Dendritic cell treated with granulocyte-macrophage colony-stimulating factor and Interleukin-4, amounts not matched to agents 40 ng/mL and 50 ng/mL, for 4 days (primary cell): ENCODE data around the gene LIM2.
"Not testable (repeated sequence)": the region's sequence is repeated elsewhere in the genome, so short reads cannot be mapped to it uniquely, and the experiment has no call there.

ENCODE experiments used
- H3K27ac Mint-ChIP-seq: one replicate; pipeline ENCODE4 v1.8.0; 2022; ENCODE audit warnings: mild to moderate bottlenecking, mixed read lengths
- H3K27me3 Mint-ChIP-seq: one replicate; pipeline ENCODE4 v1.8.0; 2022; ENCODE audit warnings: mild to moderate bottlenecking, mixed read lengths
- H3K36me3 Mint-ChIP-seq: one replicate; pipeline ENCODE4 v1.8.0; 2022; ENCODE audit warnings: low read depth, mixed read lengths
- H3K4me1 Mint-ChIP-seq: one replicate; pipeline ENCODE4 v1.8.0; 2022; ENCODE audit warnings: low read depth, mixed read lengths
- H3K4me3 Mint-ChIP-seq: one replicate; pipeline ENCODE4 v1.8.0; 2022; ENCODE audit warnings: mild to moderate bottlenecking, moderate library complexity, mixed read lengths
- H3K9me3 Mint-ChIP-seq: one replicate; pipeline ENCODE4 v1.8.0; 2022; ENCODE audit warnings: mixed read lengths
- intact Hi-C: fragments of 100-400 bp; cut with micrococcal nuclease; formaldehyde crosslinking; loops from one replicate; pipeline ENCODE4 v1.15.0; 2022

LIM2 gene, protein sequence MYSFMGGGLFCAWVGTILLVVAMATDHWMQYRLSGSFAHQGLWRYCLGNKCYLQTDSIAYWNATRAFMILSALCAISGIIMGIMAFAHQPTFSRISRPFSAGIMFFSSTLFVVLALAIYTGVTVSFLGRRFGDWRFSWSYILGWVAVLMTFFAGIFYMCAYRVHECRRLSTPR

GRCh38 chr19:51387924-51388389, at the start of gene LIM2:
Gene LIM2, minus strand, starts transcription at chr19:51387974. Its CDS starts 531 bp downstream, at chr19:51387443.
- no peaks in the 10 kb centered on the region for H3K9me3 Mint-ChIP-seq
- peak within 1 kb of the TSS; percentile 18 for H3K27ac Mint-ChIP-seq
- intact Hi-C loops = no loop called here
- no peaks in the 10 kb centered on the region for H3K27me3 Mint-ChIP-seq
- peaks cover 21% of the 10 kb centered on the region for H3K4me1 Mint-ChIP-seq
- H3K4me3 Mint-ChIP-seq = no peak within 1 kb of the TSS
- H3K36me3 Mint-ChIP-seq = no peaks in the 10 kb centered on the region

GRCh38 chr19:51434456-51434855, 46.7 kb upstream of the LIM2 start:
- H3K9me3 Mint-ChIP-seq = no peaks in the 10 kb centered on the region
- intact Hi-C loops = no loop called here
- peaks cover 3% of the 10 kb centered on the region for H3K27me3 Mint-ChIP-seq
- no peaks in the 10 kb centered on the region for H3K36me3 Mint-ChIP-seq
- H3K4me3 Mint-ChIP-seq = no peak overlapping the region
- H3K27ac Mint-ChIP-seq = no peak overlapping the region
- H3K4me1 Mint-ChIP-seq = peaks cover 52% of the 10 kb centered on the region

- intact Hi-C loops = no loop called here
- H3K9me3 Mint-ChIP-seq = no peaks in the 10 kb centered on the region
- H3K27me3 Mint-ChIP-seq = peaks cover 3% of the 10 kb centered on the region
- H3K4me1 Mint-ChIP-seq = peaks cover 46% of the 10 kb centered on the region
- no peak overlapping the region for H3K27ac Mint-ChIP-seq
- no peak overlapping the region for H3K4me3 Mint-ChIP-seq
- H3K36me3 Mint-ChIP-seq = no peaks in the 10 kb centered on the region
These were observed 45.3 kb upstream of the LIM2 start for GRCh38 chr19:51433043-51433442.

- Mint-ChIP-seq H3K4me1 (peaks cover 59% of the 10 kb centered on the region), H3K36me3 (no peaks in the 10 kb centered on the region), H3K4me3 (no peak overlapping the region), H3K27ac (no peak overlapping the region), H3K27me3 (peaks cover 1% of the 10 kb centered on the region), H3K9me3 (no peaks in the 10 kb centered on the region)
- intact Hi-C loops = no loop called here
These were observed 43.4 kb upstream of the LIM2 start for GRCh38 chr19:51431124-51431523.

GRCh38 chr19:51430221-51430620, 42.4 kb upstream of the LIM2 start:
- Mint-ChIP-seq H3K4me1 (peaks cover 64% of the 10 kb centered on the region), H3K9me3 (no peaks in the 10 kb centered on the region), H3K4me3 (no peak overlapping the region), H3K36me3 (no peaks in the 10 kb centered on the region), H3K27ac (no peak overlapping the region), H3K27me3 (no peaks in the 10 kb centered on the region)
- intact Hi-C loops = no loop called here

DNA sequence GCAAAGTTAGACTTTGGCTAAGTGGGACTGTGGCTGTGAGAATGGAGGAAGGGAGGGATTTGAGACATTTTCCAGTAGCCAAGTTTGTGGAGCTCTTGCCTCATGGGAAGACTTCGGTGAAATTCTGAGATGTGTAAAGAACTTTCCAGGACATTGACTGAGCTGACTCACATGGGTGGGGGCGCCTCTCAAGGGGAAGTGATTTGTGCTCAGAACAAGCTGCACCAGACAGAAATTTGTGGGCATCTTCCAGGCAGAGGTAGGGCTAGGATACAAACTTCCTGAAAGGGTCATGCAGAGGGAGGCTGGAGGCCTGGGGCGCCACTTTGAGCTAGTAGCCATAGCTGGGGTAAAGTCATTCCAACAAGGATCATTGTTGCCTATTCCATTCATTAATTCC, 39.4 kb upstream of the LIM2 start:
- Mint-ChIP-seq H3K27me3 (peaks cover 4% of the 10 kb centered on the region), H3K4me3 (no peak overlapping the region), H3K36me3 (no peaks in the 10 kb centered on the region), H3K27ac (peak overlapping the region; percentile 12), H3K4me1 (peaks cover 49% of the 10 kb centered on the region), H3K9me3 (no peaks in the 10 kb centered on the region)
- intact Hi-C loops = no loop called here

- Mint-ChIP-seq H3K9me3 (no peaks in the 10 kb centered on the region), H3K36me3 (no peaks in the 10 kb centered on the region), H3K27ac (no peak overlapping the region), H3K4me3 (no peak overlapping the region), H3K4me1 (peaks cover 56% of the 10 kb centered on the region), H3K27me3 (peaks cover 16% of the 10 kb centered on the region)
- intact Hi-C loops = loop anchor here (2.0 to 5.0 kb wide), 2 partner anchors 17 to 230 kb away; no protein-coding TSS in a partner anchor
These were observed 34.3 kb upstream of the LIM2 start for GRCh38 chr19:51422053-51422448.

- Mint-ChIP-seq H3K36me3 (no peaks in the 10 kb centered on the region), H3K4me1 (peaks cover 56% of the 10 kb centered on the region), H3K9me3 (no peaks in the 10 kb centered on the region), H3K27ac (no peak overlapping the region), H3K4me3 (no peak overlapping the region), H3K27me3 (peaks cover 16% of the 10 kb centered on the region)
- intact Hi-C loops = loop anchor here (2.0 to 5.0 kb wide), 2 partner anchors 17 to 231 kb away; no protein-coding TSS in a partner anchor
These were observed 33.7 kb upstream of the LIM2 start for GRCh38 chr19:51421229-51422052.

DNA sequence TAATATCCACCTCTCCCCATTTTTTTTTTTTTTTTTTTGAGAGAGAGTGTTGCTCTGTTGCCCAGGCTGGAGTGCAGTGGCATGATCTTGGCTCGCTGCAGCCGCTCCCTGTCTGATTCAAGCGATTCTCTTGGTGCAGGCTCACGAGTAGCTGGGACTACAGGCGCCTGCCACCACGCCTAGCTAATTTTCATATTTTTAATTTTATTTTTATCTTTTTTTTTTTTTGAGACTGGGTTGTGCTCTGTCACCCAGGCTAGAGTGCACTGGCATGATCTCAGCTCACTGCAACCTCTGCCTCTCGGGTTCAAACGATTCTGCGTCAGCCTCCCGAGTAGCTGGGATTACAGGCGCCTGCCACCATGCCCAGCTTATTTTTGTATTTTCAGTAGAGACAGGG, 32.7 kb upstream of the LIM2 start:
- Mint-ChIP-seq H3K4me1 (peaks cover 57% of the 10 kb centered on the region), H3K27me3 (peaks cover 16% of the 10 kb centered on the region)
- H3K9me3 Mint-ChIP-seq, H3K4me3 Mint-ChIP-seq, H3K27ac Mint-ChIP-seq, H3K36me3 Mint-ChIP-seq: not testable (repeated sequence)
- intact Hi-C loops = loop anchor here (5.0 kb wide), 1 partner anchor 232 kb away; no protein-coding TSS in a partner anchor

- peaks cover 16% of the 10 kb centered on the region for H3K27me3 Mint-ChIP-seq
- peaks cover 63% of the 10 kb centered on the region for H3K4me1 Mint-ChIP-seq
- peak overlapping the region; percentile 74 for H3K27ac Mint-ChIP-seq
- H3K9me3 Mint-ChIP-seq = no peaks in the 10 kb centered on the region
- peaks cover 15% of the 10 kb centered on the region for H3K36me3 Mint-ChIP-seq
- H3K4me3 Mint-ChIP-seq = no peak overlapping the region
- intact Hi-C loops = no loop called here
These were observed 30.9 kb upstream of the LIM2 start for GRCh38 chr19:51418707-51419106.

GRCh38 chr19:51417810-51418157, 30.0 kb upstream of the LIM2 start:
- H3K27ac Mint-ChIP-seq = peak overlapping the region; percentile 92
- peaks cover 12% of the 10 kb centered on the region for H3K27me3 Mint-ChIP-seq
- peaks cover 63% of the 10 kb centered on the region for H3K4me1 Mint-ChIP-seq
- H3K9me3 Mint-ChIP-seq = no peaks in the 10 kb centered on the region
- peaks cover 23% of the 10 kb centered on the region for H3K36me3 Mint-ChIP-seq
- peak overlapping the region; percentile 66 for H3K4me3 Mint-ChIP-seq
- intact Hi-C loops = no loop called here

- peak within 1 kb of the TSS; percentile 66 for H3K4me3 Mint-ChIP-seq
- intact Hi-C loops = no loop called here
- H3K27me3 Mint-ChIP-seq = peaks cover 12% of the 10 kb centered on the region
- H3K27ac Mint-ChIP-seq = peak within 1 kb of the TSS; percentile 92
- peaks cover 28% of the 10 kb centered on the region for H3K36me3 Mint-ChIP-seq
- H3K9me3 Mint-ChIP-seq = no peaks in the 10 kb centered on the region
- H3K4me1 Mint-ChIP-seq = peaks cover 63% of the 10 kb centered on the region
These were observed 29.5 kb upstream of the LIM2 start, which contains the start of gene SIGLEC10 for GRCh38 chr19:51417107-51417809. Gene SIGLEC10, minus strand, starts transcription at chr19:51417642. Its CDS starts 61 bp downstream, at chr19:51417581.

DNA sequence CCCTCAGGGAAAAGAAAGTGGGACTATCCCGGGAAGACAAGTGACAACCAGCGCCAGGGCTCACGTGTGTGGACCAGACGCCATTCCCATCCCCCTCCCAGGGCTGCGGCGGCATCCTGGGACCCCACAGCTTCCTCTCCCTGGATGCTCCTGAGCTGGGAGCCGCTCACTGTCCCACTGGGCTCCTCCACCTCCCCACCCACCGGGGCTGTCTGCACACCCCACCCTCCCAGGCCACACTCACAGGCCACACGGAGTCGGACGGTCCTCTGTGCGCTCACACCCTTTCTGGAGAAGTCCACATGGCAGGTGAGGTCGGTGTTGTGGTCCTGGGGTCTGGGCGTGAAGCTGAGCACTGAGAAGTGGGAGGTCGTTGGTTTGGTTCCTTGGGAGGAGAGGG, 28.6 kb upstream of the LIM2 start:
- Mint-ChIP-seq H3K4me1 (peaks cover 55% of the 10 kb centered on the region), H3K36me3 (peaks cover 33% of the 10 kb centered on the region), H3K27ac (peak overlapping the region; percentile 92)
- H3K9me3 Mint-ChIP-seq, H3K27me3 Mint-ChIP-seq, H3K4me3 Mint-ChIP-seq, intact Hi-C loops: not testable (repeated sequence)

DNA sequence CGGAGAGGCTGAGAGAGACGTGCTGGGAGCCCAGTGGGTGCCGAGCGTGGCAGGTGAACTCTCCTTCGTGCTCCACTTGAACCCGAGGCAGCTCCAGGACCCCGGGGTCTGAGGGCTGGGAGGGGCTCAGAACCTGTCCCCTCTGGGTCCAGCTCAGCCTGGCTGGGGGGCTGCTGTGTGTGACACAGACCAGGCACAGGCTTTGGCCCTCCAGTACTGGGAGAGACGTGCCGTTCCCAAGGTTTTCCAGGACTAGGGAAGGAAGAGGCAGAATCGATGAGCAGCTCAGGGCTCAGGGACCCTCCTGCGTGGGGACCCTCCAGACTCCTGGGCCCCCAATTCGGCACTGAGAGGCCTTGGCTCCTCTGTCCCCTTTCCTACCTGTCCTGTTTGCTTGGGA, 27.4 kb upstream of the LIM2 start:
- intact Hi-C loops = no loop called here
- Mint-ChIP-seq H3K4me1 (peaks cover 55% of the 10 kb centered on the region), H3K27me3 (peaks cover 2% of the 10 kb centered on the region), H3K9me3 (no peaks in the 10 kb centered on the region), H3K27ac (peak overlapping the region; percentile 50), H3K4me3 (no peak overlapping the region), H3K36me3 (peaks cover 43% of the 10 kb centered on the region)
